HFFc6 (cell line): ENCODE measurements around the gene PHF5A. TPM values are rescaled to one million over a fixed set of nuclear protein-coding genes. Genes with fewer than 3 reads are reported as not detected.
A peak's percentile ranks its signal among the peaks of the same experiment; 100 is the strongest.

ENCODE experiments used
- DNase-seq: peaks from one replicate; pipeline ENCODE4 v3.0.0-alpha.2; 2018
- H3K27ac Mint-ChIP-seq: 2 replicates; pipeline ENCODE4 v1.8.0; 2020; ENCODE audit warnings: mild to moderate bottlenecking, mixed read lengths
- H3K27me3 Mint-ChIP-seq: 2 replicates; pipeline ENCODE4 v1.8.0; 2021; ENCODE audit warnings: mild to moderate bottlenecking, moderate library complexity, mixed read lengths; ENCODE audit not compliant: insufficient read depth
- H3K36me3 Mint-ChIP-seq: 2 replicates; pipeline ENCODE4 v1.8.0; 2021; ENCODE audit warnings: low read depth, mixed read lengths
- H3K4me1 Mint-ChIP-seq: 2 replicates; pipeline ENCODE4 v1.8.0; 2020; ENCODE audit warnings: low read depth, mixed read lengths
- H3K4me3 Mint-ChIP-seq: 2 replicates; pipeline ENCODE4 v1.8.0; 2020; ENCODE audit warnings: mild to moderate bottlenecking, moderate library complexity, mixed read lengths
- H3K9me3 Mint-ChIP-seq: 2 replicates; pipeline ENCODE4 v1.8.0; 2020; ENCODE audit warnings: mild to moderate bottlenecking, mixed read lengths
- total RNA-seq, 6 experiments: library from RNA; stranded (reverse); fragmentation: NEBNext Ultra II Directional; extraction: Animal tissue kit (Norgen Biotek cat#: 25700); gene quantifications; 2 replicates in 1 of 6; 3 replicates in 5 of 6; pipeline ENCODE4 v1.2.3, GENCODE V29; 2021
- TF ChIP-seq, protein P1 (sequence below): fragments of 200-600 bp; sonication (generic); IDR thresholded peaks from 2 replicates; pipeline ENCODE4 v1.5.0; 2021; ENCODE audit warnings: antibody characterized with exemption, mild to moderate bottlenecking

The PHF5A gene
- total RNA-seq, 6 experiments from 2014 or later = 40.0 to 58.4 (median 55.3) TPM

DNA sequence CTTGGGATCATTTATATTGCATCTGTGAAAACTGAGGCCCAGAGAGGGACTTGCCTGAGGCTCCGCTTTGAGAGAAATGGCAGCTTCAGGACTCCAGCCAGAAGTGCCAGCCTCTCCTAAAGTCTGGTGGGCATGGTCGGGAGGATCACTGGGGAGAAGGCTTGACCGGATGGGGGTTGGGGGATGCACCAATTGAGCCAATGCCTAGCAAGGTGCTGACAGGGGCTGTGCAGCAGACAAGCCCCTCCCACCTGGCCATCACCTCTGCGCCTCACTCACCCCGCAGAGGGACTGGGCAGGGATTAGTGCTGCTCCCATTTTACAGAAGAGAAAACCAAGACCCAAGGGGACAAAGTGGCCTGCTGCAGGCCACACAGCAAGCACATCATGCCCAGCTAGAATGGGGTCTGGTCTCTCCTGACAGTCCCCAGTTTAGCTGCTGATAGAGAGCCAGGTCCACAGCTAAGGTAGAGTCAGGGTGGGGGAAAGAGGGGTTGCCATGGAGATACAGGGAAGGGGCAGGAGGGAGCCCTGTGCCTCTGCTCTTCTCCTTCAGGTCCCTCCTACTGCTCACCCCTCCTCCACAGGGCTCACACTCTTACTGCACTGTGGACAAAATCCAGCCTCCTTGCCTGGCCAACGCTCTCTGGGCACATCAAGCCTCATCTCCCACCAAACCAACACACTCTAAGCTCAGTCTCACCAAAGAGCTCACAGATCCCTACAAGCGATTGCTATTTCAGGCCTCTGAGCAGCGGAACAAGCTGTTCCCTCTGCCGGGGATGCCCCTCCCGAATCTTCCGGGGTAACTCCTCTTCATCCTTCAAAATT lies 57.3 kb downstream of the PHF5A start:
- Mint-ChIP-seq H3K4me3 (no peak overlapping the region; the same call in 1 of the 2 replicates), H3K27me3 (peaks cover 4% of the 10 kb centered on the region), H3K27ac (peak overlapping the region; percentile 70), H3K36me3 (no peaks in the 10 kb centered on the region), H3K9me3 (no peaks in the 10 kb centered on the region), H3K4me1 (peaks cover 21% of the 10 kb centered on the region)
- TF ChIP-seq, protein P1, sequence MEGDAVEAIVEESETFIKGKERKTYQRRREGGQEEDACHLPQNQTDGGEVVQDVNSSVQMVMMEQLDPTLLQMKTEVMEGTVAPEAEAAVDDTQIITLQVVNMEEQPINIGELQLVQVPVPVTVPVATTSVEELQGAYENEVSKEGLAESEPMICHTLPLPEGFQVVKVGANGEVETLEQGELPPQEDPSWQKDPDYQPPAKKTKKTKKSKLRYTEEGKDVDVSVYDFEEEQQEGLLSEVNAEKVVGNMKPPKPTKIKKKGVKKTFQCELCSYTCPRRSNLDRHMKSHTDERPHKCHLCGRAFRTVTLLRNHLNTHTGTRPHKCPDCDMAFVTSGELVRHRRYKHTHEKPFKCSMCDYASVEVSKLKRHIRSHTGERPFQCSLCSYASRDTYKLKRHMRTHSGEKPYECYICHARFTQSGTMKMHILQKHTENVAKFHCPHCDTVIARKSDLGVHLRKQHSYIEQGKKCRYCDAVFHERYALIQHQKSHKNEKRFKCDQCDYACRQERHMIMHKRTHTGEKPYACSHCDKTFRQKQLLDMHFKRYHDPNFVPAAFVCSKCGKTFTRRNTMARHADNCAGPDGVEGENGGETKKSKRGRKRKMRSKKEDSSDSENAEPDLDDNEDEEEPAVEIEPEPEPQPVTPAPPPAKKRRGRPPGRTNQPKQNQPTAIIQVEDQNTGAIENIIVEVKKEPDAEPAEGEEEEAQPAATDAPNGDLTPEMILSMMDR = no peak
- DNase-seq = no peak

DNA sequence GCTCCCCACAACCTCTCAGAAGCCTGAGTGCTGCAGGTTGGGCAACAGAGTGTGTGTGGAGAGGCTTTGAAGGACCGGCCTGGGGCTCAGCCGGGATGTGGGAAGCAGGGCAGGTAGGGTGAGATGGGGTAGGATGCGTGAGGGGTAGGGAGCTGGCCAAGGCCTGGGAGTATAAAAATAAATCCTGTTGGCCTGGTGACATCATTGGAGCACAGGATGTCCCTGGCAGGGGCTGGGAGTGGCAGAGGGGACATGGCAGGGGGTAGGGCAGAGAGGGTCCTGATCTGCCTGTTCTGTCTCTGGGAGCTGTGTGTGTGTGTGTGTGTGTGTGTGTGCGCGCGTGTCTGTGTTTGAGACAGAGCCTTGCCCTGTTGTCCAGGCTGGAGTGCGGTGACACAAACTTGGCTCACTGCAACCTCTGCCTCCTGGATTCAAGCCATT lies 58.2 kb downstream of the PHF5A start:
- peaks cover 4% of the 10 kb centered on the region for H3K27me3 Mint-ChIP-seq
- no peak for DNase-seq
- peaks cover 21% of the 10 kb centered on the region for H3K4me1 Mint-ChIP-seq
- no peak overlapping the region for H3K27ac Mint-ChIP-seq
- no peaks in the 10 kb centered on the region for H3K36me3 Mint-ChIP-seq
- no peak overlapping the region for H3K4me3 Mint-ChIP-seq
- H3K9me3 Mint-ChIP-seq = no peaks in the 10 kb centered on the region
- TF ChIP-seq, protein P1 = no peak

Other genes with a start within 250 kb of the PHF5A start
- gene CHADL, start 227.8 kb downstream of the PHF5A start, total RNA-seq = under 1 TPM; 0.13 to 0.51 (median 0.45) TPM
- 100 to 1,000 TPM; 215 to 249 (median 227) TPM for gene RANGAP1, start 182.5 kb downstream of the PHF5A start, total RNA-seq
- 100 to 1,000 TPM; 108 to 137 (median 130) TPM for gene ZC3H7B, start 167.2 kb downstream of the PHF5A start, total RNA-seq
- gene TEF, start 86.8 kb downstream of the PHF5A start, total RNA-seq = 10 to 100 TPM in 2 of 6 experiments, 1 to 10 TPM in 4; 7.4 to 10.6 (median 9.4) TPM
- gene TOB2, start 21.9 kb downstream of the PHF5A start, total RNA-seq = 10 to 100 TPM; 49.2 to 54.9 (median 51.9) TPM
- gene ACO2, start 425 bp upstream of the PHF5A start, total RNA-seq = 10 to 100 TPM; 72.3 to 87.4 (median 78.7) TPM
- 10 to 100 TPM; 50.9 to 72.1 (median 56.0) TPM for gene POLR3H, start 75.8 kb upstream of the PHF5A start, total RNA-seq
- 1 to 10 TPM; 3.4 to 7.9 (median 4.2) TPM for gene CSDC2, start 92.3 kb upstream of the PHF5A start, total RNA-seq
- gene PMM1, start 121.1 kb upstream of the PHF5A start, total RNA-seq = 10 to 100 TPM; 60.1 to 69.2 (median 64.8) TPM
- 10 to 100 TPM; 41.4 to 53.3 (median 46.1) TPM for gene DESI1, start 152.4 kb upstream of the PHF5A start, total RNA-seq
- 100 to 1,000 TPM; 324 to 395 (median 373) TPM for gene XRCC6, start 152.6 kb upstream of the PHF5A start, total RNA-seq
- gene SNU13, start 220.2 kb upstream of the PHF5A start, total RNA-seq = 100 to 1,000 TPM; 208 to 263 (median 234) TPM
- gene MEI1, start 230.8 kb upstream of the PHF5A start, total RNA-seq = under 1 TPM in 4 of 6 experiments, not detected in 2; 0.24 to 0.53 (median 0.34) TPM